ENCODE results near the gene EXTL2.

Gene EXTL2

GRCh38 chr1:100926240-100926639, 31.6 kb upstream of the EXTL2 start:
- Histone ChIP-seq H3K27me3 (ENCODE audit: control insufficient read depth in 1 of 2, insufficient read depth in 1 of 2, low read length in 2 of 2) (no peaks in the 10 kb centered on the region), H2BK5ac (ENCODE audit: low read depth, low read length, poor library complexity, severe bottlenecking) (no peak overlapping the region), H3K9ac (ENCODE audit: low read length) (no peak overlapping the region), H2BK15ac (ENCODE audit: low read depth, poor library complexity, severe bottlenecking) (no peak overlapping the region), H2BK120ac (ENCODE audit: low read depth, low read length) (no peak overlapping the region), H3K4me2 (ENCODE audit: low read length, poor library complexity, severe bottlenecking) (no peak overlapping the region), H4K91ac (ENCODE audit: low read length) (no peak overlapping the region), H3K23ac (ENCODE audit: low read length in 2 of 2) (no peak overlapping the region), H3K36me3 (ENCODE audit: control insufficient read depth in 1 of 2, insufficient read depth in 2 of 2, low read depth in 1 of 2, low read length in 2 of 2) (peaks cover 4 to 67% of the 10 kb centered on the region in 2 experiments), H3K27ac (ENCODE audit: low read length, poor library complexity, severe bottlenecking) (no peak overlapping the region), H2BK12ac (ENCODE audit: low read length in 2 of 2) (no peak overlapping the region), H3K4ac (ENCODE audit: low read depth in 1 of 2, low read length in 2 of 2) (no peak overlapping the region), H4K8ac (ENCODE audit: low read length) (no peak overlapping the region), H3K79me1 (replicated peaks; ENCODE audit: low read length, poor library complexity, severe bottlenecking) (peaks cover 19% of the 10 kb centered on the region), H3K18ac (ENCODE audit: low read depth in 1 of 2, low read length in 2 of 2) (no peak overlapping the region), H2AK5ac (ENCODE audit: low read length, severe bottlenecking) (no peak overlapping the region), H2AFZ (ENCODE audit: low read depth, low read length) (no peak overlapping the region), H3K4me3 (ENCODE audit: insufficient read depth in 1 of 2, low read depth in 1 of 2, low read length in 2 of 2) (no peak overlapping the region), H3K4me1 (ENCODE audit: control insufficient read depth, insufficient read depth, low read depth, low read length) (no peaks in the 10 kb centered on the region), H3K14ac (ENCODE audit: low read length in 2 of 2) (no peak overlapping the region), H3K9me3 (ENCODE audit: control insufficient read depth, low read length) (no peaks in the 10 kb centered on the region)
- WGBS = 100% methylated on average over 1 of the region's 2 CpGs
- DNase-seq = no peak

DNA sequence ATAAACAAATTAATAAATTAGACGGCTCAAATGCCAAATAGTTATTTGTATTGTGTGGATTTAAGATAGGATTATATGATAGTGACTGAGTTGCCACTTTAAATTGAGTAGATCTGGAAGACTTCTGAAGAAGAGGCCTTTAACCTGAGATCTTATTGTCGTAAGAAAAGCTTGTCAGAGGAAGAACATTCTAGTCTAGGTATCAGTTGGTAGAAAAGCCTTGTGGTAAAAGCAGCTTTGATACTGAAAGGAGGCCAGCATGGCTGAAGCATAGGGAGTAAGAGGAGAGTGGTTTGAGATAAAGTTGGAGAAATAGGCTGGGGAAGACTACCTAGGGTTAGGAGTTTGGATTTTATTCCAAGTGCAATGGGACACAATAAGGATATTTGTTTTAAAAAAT, 30.3 kb upstream of the EXTL2 start:
- peaks cover 4 to 61% of the 10 kb centered on the region in 2 experiments for H3K36me3 ChIP-seq (ENCODE audit: control insufficient read depth in 1 of 2, insufficient read depth in 2 of 2, low read depth in 1 of 2, low read length in 2 of 2)
- no peak overlapping the region for H3K4me2 ChIP-seq (ENCODE audit: low read length, poor library complexity, severe bottlenecking)
- peaks cover 19% of the 10 kb centered on the region for H3K79me1 ChIP-seq (replicated peaks; ENCODE audit: low read length, poor library complexity, severe bottlenecking)
- H3K4me1 ChIP-seq (ENCODE audit: control insufficient read depth, insufficient read depth, low read depth, low read length) = no peaks in the 10 kb centered on the region
- H3K27me3 ChIP-seq (ENCODE audit: control insufficient read depth in 1 of 2, insufficient read depth in 1 of 2, low read length in 2 of 2) = no peaks in the 10 kb centered on the region
- no peak overlapping the region for H4K91ac ChIP-seq (ENCODE audit: low read length)
- no peak overlapping the region for H3K18ac ChIP-seq (ENCODE audit: low read depth in 1 of 2, low read length in 2 of 2)
- DNase-seq = no peak
- no peak overlapping the region for H3K14ac ChIP-seq (ENCODE audit: low read length in 2 of 2)
- H2BK120ac ChIP-seq (ENCODE audit: low read depth, low read length) = no peak overlapping the region
- no peak overlapping the region for H3K4ac ChIP-seq (ENCODE audit: low read depth in 1 of 2, low read length in 2 of 2)
- H2AFZ ChIP-seq (ENCODE audit: low read depth, low read length) = no peak overlapping the region
- WGBS = 98% methylated on average over 2 of the region's 2 CpGs
- H4K8ac ChIP-seq (ENCODE audit: low read length) = no peak overlapping the region
- no peak overlapping the region for H2BK5ac ChIP-seq (ENCODE audit: low read depth, low read length, poor library complexity, severe bottlenecking)
- H3K4me3 ChIP-seq (ENCODE audit: insufficient read depth in 1 of 2, low read depth in 1 of 2, low read length in 2 of 2) = no peak overlapping the region
- H2BK12ac ChIP-seq (ENCODE audit: low read length in 2 of 2) = no peak overlapping the region
- H3K23ac ChIP-seq (ENCODE audit: low read length in 2 of 2) = no peak overlapping the region
- no peaks in the 10 kb centered on the region for H3K9me3 ChIP-seq (ENCODE audit: control insufficient read depth, low read length)
- no peak overlapping the region for H3K9ac ChIP-seq (ENCODE audit: low read length)
- no peak overlapping the region for H2AK5ac ChIP-seq (ENCODE audit: low read length, severe bottlenecking)
- H2BK15ac ChIP-seq (ENCODE audit: low read depth, poor library complexity, severe bottlenecking) = no peak overlapping the region
- H3K27ac ChIP-seq (ENCODE audit: low read length, poor library complexity, severe bottlenecking) = no peak overlapping the region

GRCh38 chr1:100924212-100924611, 29.6 kb upstream of the EXTL2 start:
- H3K27ac ChIP-seq (ENCODE audit: low read length, poor library complexity, severe bottlenecking) = no peak overlapping the region
- no peak for DNase-seq
- H3K4me3 ChIP-seq (ENCODE audit: insufficient read depth in 1 of 2, low read depth in 1 of 2, low read length in 2 of 2) = no peak overlapping the region
- H4K91ac ChIP-seq (ENCODE audit: low read length) = no peak overlapping the region
- no peak overlapping the region for H3K23ac ChIP-seq (ENCODE audit: low read length in 2 of 2)
- H4K8ac ChIP-seq (ENCODE audit: low read length) = no peak overlapping the region
- no peak overlapping the region for H2BK5ac ChIP-seq (ENCODE audit: low read depth, low read length, poor library complexity, severe bottlenecking)
- no peak overlapping the region for H3K14ac ChIP-seq (ENCODE audit: low read length in 2 of 2)
- no peak overlapping the region for H2BK15ac ChIP-seq (ENCODE audit: low read depth, poor library complexity, severe bottlenecking)
- H2BK12ac ChIP-seq (ENCODE audit: low read length in 2 of 2) = no peak overlapping the region
- no peak overlapping the region for H3K4me2 ChIP-seq (ENCODE audit: low read length, poor library complexity, severe bottlenecking)
- H3K79me1 ChIP-seq (replicated peaks; ENCODE audit: low read length, poor library complexity, severe bottlenecking) = peaks cover 19% of the 10 kb centered on the region
- H2AK5ac ChIP-seq (ENCODE audit: low read length, severe bottlenecking) = no peak overlapping the region
- H2BK120ac ChIP-seq (ENCODE audit: low read depth, low read length) = no peak overlapping the region
- no peaks in the 10 kb centered on the region for H3K9me3 ChIP-seq (ENCODE audit: control insufficient read depth, low read length)
- H3K18ac ChIP-seq (ENCODE audit: low read depth in 1 of 2, low read length in 2 of 2) = no peak overlapping the region
- H3K36me3 ChIP-seq (ENCODE audit: control insufficient read depth in 1 of 2, insufficient read depth in 2 of 2, low read depth in 1 of 2, low read length in 2 of 2) = peaks cover 4 to 65% of the 10 kb centered on the region in 2 experiments
- no peaks in the 10 kb centered on the region for H3K4me1 ChIP-seq (ENCODE audit: control insufficient read depth, insufficient read depth, low read depth, low read length)
- H3K9ac ChIP-seq (ENCODE audit: low read length) = no peak overlapping the region
- no peak overlapping the region for H3K4ac ChIP-seq (ENCODE audit: low read depth in 1 of 2, low read length in 2 of 2)
- H3K27me3 ChIP-seq (ENCODE audit: control insufficient read depth in 1 of 2, insufficient read depth in 1 of 2, low read length in 2 of 2) = no peaks in the 10 kb centered on the region
- H2AFZ ChIP-seq (ENCODE audit: low read depth, low read length) = no peak overlapping the region

DNA sequence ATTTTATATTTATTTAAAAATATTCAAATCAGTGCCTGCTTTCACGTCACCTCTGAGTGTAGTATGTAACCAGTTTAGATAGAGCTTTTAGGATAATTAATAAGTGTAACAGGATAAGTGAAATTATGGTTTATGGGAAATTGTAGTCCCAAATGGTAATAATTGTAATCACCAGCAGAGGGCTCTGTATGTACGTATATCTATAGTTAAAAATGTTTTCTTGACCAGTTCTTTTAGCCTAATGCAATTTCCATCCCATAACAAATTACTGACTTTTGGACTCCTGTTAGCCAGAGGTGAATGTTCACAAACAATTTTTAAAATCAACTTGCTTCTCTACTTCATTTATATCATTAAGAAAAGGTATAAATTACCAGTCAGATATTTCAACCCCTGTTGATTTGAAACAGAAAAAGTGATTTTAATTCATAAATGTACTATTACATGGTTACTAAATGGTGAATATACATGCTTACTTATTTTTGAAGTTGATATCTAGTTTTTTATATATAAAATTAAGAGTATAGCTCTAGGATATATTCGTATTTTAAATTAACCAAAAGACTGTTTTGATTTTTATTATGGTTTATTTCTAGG, 26.6 kb upstream of the EXTL2 start:
- no peak overlapping the region for H2BK5ac ChIP-seq (ENCODE audit: low read depth, low read length, poor library complexity, severe bottlenecking)
- no peak overlapping the region for H3K4me3 ChIP-seq (ENCODE audit: insufficient read depth in 1 of 2, low read depth in 1 of 2, low read length in 2 of 2)
- H4K8ac ChIP-seq (ENCODE audit: low read length) = no peak overlapping the region
- no peak overlapping the region for H3K9ac ChIP-seq (ENCODE audit: low read length)
- no peak overlapping the region for H4K91ac ChIP-seq (ENCODE audit: low read length)
- no peaks in the 10 kb centered on the region for H3K27me3 ChIP-seq (ENCODE audit: control insufficient read depth in 1 of 2, insufficient read depth in 1 of 2, low read length in 2 of 2)
- no peaks in the 10 kb centered on the region for H3K4me1 ChIP-seq (ENCODE audit: control insufficient read depth, insufficient read depth, low read depth, low read length)
- no peak overlapping the region for H3K4ac ChIP-seq (ENCODE audit: low read depth in 1 of 2, low read length in 2 of 2)
- H3K27ac ChIP-seq (ENCODE audit: low read length, poor library complexity, severe bottlenecking) = no peak overlapping the region
- H2AK5ac ChIP-seq (ENCODE audit: low read length, severe bottlenecking) = no peak overlapping the region
- H2BK120ac ChIP-seq (ENCODE audit: low read depth, low read length) = no peak overlapping the region
- no peak overlapping the region for H2BK15ac ChIP-seq (ENCODE audit: low read depth, poor library complexity, severe bottlenecking)
- peaks cover 4 to 75% of the 10 kb centered on the region in 2 experiments for H3K36me3 ChIP-seq (ENCODE audit: control insufficient read depth in 1 of 2, insufficient read depth in 2 of 2, low read depth in 1 of 2, low read length in 2 of 2)
- no peak overlapping the region for H3K14ac ChIP-seq (ENCODE audit: low read length in 2 of 2)
- H2AFZ ChIP-seq (ENCODE audit: low read depth, low read length) = no peak overlapping the region
- no peaks in the 10 kb centered on the region for H3K9me3 ChIP-seq (ENCODE audit: control insufficient read depth, low read length)
- H3K4me2 ChIP-seq (ENCODE audit: low read length, poor library complexity, severe bottlenecking) = no peak overlapping the region
- H3K79me1 ChIP-seq (replicated peaks; ENCODE audit: low read length, poor library complexity, severe bottlenecking) = peaks cover 11% of the 10 kb centered on the region
- DNase-seq = peak; percentile 70
- H3K23ac ChIP-seq (ENCODE audit: low read length in 2 of 2) = no peak overlapping the region
- 15% methylated on average over 1 of the region's 3 CpGs for WGBS
- no peak overlapping the region for H2BK12ac ChIP-seq (ENCODE audit: low read length in 2 of 2)
- H3K18ac ChIP-seq (ENCODE audit: low read depth in 1 of 2, low read length in 2 of 2) = no peak overlapping the region

Data from mesenchymal stem cell (in vitro differentiated cells and primary cell).